ENCODE results near the gene CLCN4. TPM values are rescaled to one million over a fixed set of nuclear protein-coding genes. Genes with fewer than 3 reads are reported as not detected.

CLCN4 gene
- total RNA-seq, 6 donors from 2014 or later, result 5.2 to 26.3 (median 11.7) TPM

- TF ChIP-seq CTCF (IDR thresholded peaks at IDR 0.05), result no peak
- no peak for TF ChIP-seq POLR2AphosphoS5 (IDR thresholded peaks at IDR 0.05)
- TF ChIP-seq POLR2A (IDR thresholded peaks at IDR 0.05), result no peak
- no peak for TF ChIP-seq EP300 (IDR thresholded peaks at IDR 0.05)
- ATAC-seq (ENCODE audit: low FRiP score in 2 of 2), result no peak
Measured at GRCh38 chrX:10216208-10216607, 59.4 kb downstream of the CLCN4 start.

GRCh38 chrX:10217198-10217597, 60.4 kb downstream of the CLCN4 start:
- Histone ChIP-seq H3K9me3 (no peaks in the 10 kb centered on the region), H3K27ac (no peak overlapping the region), H3K36me3 (peaks cover 0 to 11% (median 1%) of the 10 kb centered on the region in 4 donors), H3K27me3 (no peaks in the 10 kb centered on the region), H3K4me3 (no peak overlapping the region), H3K4me1 (no peaks in the 10 kb centered on the region)
- ATAC-seq (ENCODE audit: low FRiP score in 2 of 2) (peak in 1 of 2 donors; percentile 29), DNase-seq (no peak)
- no peak for TF ChIP-seq CTCF (IDR thresholded peaks at IDR 0.05)
- TF ChIP-seq POLR2AphosphoS5 (IDR thresholded peaks at IDR 0.05), result no peak
- TF ChIP-seq POLR2A (IDR thresholded peaks at IDR 0.05), result no peak
- no peak for TF ChIP-seq EP300 (IDR thresholded peaks at IDR 0.05)
- 91% methylated on average over 1 of the region's 1 CpG; no CpG with 5 or more reads in 1 of the 2 donors for WGBS, 2 donors

More at GRCh38 chrX:10216208-10216607, 59.4 kb downstream of the CLCN4 start:
- Histone ChIP-seq H3K4me1 (no peaks in the 10 kb centered on the region), H3K27ac (no peak overlapping the region), H3K27me3 (no peaks in the 10 kb centered on the region), H3K4me3 (no peak overlapping the region), H3K9me3 (no peaks in the 10 kb centered on the region), H3K36me3 (peaks cover 0 to 11% (median 1%) of the 10 kb centered on the region in 4 donors)
- no peak for DNase-seq
- 56 to 83% methylated on average over 8 of the region's 8 CpGs for WGBS, 2 donors

- Histone ChIP-seq H3K4me1 (no peaks in the 10 kb centered on the region), H3K27ac (no peak overlapping the region), H3K27me3 (no peaks in the 10 kb centered on the region), H3K4me3 (no peak overlapping the region), H3K36me3 (no peaks in the 10 kb centered on the region), H3K9me3 (no peaks in the 10 kb centered on the region)
- whole genome bisulfite sequencing, 2 donors, result 70 to 72% methylated on average over 6 of the region's 6 CpGs
- no peak for ATAC-seq (ENCODE audit: low FRiP score in 2 of 2)
- no peak for TF ChIP-seq EP300 (IDR thresholded peaks at IDR 0.05)
- no peak for TF ChIP-seq POLR2A (IDR thresholded peaks at IDR 0.05)
- no peak for TF ChIP-seq CTCF (IDR thresholded peaks at IDR 0.05)
- no peak for TF ChIP-seq POLR2AphosphoS5 (IDR thresholded peaks at IDR 0.05)
- DNase-seq, result no peak
Measured at GRCh38 chrX:10221651-10222050, 64.9 kb downstream of the CLCN4 start.

- no peaks in the 10 kb centered on the region for H3K9me3 ChIP-seq
- DNase-seq, result peak in 1 of 2 donors; percentile 9
- whole genome bisulfite sequencing, 2 donors, result 80 to 84% methylated on average over 12 of the region's 12 CpGs
Measured at GRCh38 chrX:10223276-10223675, 66.5 kb downstream of the CLCN4 start.

More at GRCh38 chrX:10223276-10223675, 66.5 kb downstream of the CLCN4 start:
- Histone ChIP-seq H3K27me3 (no peaks in the 10 kb centered on the region), H3K36me3 (no peaks in the 10 kb centered on the region), H3K27ac (no peak overlapping the region), H3K4me3 (no peak overlapping the region), H3K4me1 (no peaks in the 10 kb centered on the region)
- TF ChIP-seq POLR2A (IDR thresholded peaks at IDR 0.05), result no peak
- TF ChIP-seq EP300 (IDR thresholded peaks at IDR 0.05), result no peak
- TF ChIP-seq CTCF (IDR thresholded peaks at IDR 0.05), result no peak
- TF ChIP-seq POLR2AphosphoS5 (IDR thresholded peaks at IDR 0.05), result no peak
- no peak for ATAC-seq (ENCODE audit: low FRiP score in 2 of 2)

Data from upper lobe of left lung (tissue), 6 donors.